HG03159 (cell line): ENCODE results near the gene PDZK1IP1.

Source experiments
- ATAC-seq: cut with Tn5 transposase; IDR thresholded peaks from one replicate; pipeline ENCODE4 v1.9.1; 2021; ENCODE audit warnings: mild to moderate bottlenecking, moderate library complexity; ENCODE audit not compliant: unreplicated experiment

Gene PDZK1IP1, protein sequence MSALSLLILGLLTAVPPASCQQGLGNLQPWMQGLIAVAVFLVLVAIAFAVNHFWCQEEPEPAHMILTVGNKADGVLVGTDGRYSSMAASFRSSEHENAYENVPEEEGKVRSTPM

DNA sequence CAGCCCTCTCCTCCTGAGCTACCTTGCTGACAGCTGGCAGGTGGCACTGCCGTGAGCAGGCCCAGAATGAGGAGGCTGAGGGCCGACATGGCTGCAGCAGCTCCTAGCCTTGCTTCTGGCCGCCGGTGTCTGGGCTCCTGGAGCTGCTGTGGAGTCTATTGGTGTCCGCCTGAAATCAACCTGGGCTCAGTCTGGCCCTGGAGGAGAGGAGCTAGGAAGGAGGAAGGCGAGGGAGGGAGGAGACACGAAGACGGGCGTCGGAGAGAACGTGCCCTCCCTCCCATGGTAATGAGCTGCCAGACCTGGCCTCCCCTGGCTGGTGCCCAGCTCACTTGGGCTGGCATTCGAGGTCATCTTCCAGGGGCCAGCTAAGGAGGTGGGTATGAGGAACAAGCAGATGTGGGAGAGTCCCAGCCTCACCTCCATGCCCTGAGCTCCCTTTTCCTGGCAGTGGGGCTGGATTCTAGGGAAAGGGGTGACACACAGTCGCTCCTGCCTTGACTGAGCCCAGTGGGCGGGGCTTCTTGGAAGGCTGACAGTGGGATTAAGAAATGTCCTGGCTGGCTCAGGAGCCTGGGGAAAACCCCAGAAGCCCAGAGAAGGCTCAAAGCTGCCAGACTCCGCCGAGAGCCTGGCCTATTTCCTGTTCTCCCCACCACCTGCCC, at the start of gene PDZK1IP1:
Gene PDZK1IP1 (minus strand): TSS at position 193 of the 665 bp plus-strand sequence. CDS start 104 bp downstream, at position 89.
- ATAC-seq, result no peak

DNA sequence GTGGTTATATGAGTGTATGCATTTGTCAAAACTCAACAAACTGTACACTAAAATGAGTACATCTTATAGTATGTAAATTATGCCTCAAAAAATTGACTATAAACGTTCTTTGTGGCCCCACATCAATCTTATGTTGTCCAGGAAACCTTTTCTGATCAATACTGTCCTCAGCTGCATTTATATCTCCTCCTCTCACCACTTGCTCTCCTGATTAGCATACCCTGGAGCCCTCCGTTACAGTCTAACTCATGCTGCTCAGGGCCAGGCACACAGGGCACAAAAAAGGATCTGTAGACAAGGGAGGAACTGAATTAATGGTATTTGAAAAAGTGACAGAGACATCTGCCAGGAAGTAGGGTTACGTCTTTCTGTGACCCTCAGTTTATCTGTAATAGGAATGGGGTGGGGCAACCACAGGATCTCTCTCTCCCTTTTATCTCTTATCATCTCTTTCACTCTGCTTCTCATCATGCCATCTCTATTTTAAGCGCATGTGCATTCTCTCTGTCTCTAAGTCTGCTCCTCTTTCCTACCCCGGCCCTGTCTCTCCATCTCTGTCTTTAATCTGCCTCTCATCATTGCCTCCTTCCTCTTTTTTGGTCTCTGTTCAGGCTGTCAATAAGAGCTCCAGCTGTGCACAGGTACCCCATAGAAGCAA, 49.2 kb upstream of the PDZK1IP1 start:
- ATAC-seq, result no peak

DNA sequence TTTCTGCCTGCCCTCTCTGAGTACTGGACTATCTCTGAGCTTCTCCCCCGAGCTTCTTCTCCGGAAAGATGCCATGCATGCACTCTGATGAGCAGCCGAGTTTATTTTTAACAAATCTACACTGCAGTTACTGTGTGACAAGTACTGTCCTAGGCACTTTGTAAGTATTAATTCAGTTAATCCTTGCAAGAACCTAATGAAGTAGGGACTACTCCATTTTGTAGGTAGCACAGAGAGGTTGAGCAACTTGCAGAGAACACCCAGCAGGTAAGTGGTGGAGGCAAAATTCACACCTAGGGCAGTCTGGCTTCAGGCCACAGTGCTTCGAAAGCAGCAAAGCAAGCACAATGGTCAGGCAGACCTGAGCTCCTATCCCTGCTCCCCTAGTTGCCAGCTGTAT, 46.0 kb upstream of the PDZK1IP1 start:
- ATAC-seq, result no peak

DNA sequence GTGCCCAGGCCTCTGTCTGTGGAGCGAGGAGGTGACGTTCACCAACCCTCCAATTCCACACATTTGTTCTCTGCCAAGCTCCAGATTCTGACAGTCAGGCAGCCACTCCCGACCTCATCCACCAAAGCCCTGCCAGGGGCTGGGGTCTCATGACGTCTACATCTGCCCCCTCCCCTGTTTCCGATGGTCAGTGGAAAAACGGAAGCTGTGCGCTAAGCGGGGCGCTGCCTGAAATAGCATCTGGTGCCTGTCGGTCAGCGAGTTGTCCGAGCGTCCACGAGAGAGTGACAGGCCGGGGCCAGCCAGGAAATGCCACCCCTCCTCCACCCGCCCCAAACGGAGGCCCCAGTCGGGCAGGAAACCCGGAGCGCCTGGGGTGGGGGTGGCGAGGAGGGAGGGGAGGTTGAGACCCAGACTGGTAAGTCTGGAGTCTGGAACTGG, 45.4 kb upstream of the PDZK1IP1 start:
- ATAC-seq, result no peak

DNA sequence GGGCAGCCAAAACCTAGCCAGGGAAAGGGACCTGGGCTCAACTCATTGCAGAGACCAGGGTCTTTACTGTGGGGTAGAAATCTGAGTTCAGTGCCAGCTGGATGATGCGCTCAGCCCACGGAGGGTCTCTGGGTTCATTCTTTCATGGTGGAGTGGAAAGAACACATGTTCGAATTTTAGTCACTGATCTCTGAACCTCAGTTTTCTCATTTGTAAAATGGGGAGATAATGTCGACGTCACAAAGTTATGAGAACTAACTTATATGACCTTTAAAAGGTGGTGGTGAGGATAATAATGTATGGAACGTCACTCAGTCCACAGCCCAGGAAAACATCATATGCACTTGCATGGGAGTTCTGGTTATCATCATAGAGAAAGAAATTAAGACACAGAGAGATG, 43.4 kb upstream of the PDZK1IP1 start:
- ATAC-seq, result no peak

DNA sequence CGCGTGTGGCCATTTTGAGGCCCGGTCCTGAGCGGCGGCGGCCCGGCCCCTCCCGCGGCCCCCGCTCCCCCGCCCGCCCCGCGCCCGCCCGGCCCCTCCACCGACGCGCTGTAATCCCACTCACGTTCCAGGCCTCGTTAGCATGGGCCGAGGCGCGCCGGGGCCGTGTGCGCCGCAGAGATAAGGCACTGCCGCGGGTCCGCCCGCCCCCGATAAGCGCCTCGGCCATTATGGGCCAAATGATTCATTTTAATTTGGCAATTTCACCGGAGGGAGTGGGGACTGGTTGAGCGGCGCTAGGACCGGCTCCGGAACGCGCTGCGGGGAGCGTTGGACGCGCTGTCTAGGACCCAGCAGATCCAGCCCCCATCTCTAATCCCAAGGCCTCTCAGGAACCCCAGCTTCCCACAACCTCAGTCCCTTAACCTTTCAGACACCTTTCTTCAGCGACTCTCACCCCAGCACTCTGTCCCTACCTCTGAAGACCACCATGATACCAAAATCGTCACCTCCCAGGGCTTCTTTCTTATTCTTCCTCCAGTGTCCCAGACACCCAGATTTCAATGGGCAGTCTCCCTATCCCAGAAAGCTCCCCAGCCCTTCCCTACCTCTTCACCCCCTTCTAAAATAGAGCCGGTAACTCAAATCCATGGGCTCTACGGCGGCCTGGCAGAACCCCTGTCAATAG, 42.5 kb upstream of the PDZK1IP1 start, which contains the start of gene TAL1:
Gene TAL1 (minus strand): TSS at position 39 of the 688 bp plus-strand sequence. CDS start 6,337 bp downstream, outside the sequence.
- no peak for ATAC-seq

DNA sequence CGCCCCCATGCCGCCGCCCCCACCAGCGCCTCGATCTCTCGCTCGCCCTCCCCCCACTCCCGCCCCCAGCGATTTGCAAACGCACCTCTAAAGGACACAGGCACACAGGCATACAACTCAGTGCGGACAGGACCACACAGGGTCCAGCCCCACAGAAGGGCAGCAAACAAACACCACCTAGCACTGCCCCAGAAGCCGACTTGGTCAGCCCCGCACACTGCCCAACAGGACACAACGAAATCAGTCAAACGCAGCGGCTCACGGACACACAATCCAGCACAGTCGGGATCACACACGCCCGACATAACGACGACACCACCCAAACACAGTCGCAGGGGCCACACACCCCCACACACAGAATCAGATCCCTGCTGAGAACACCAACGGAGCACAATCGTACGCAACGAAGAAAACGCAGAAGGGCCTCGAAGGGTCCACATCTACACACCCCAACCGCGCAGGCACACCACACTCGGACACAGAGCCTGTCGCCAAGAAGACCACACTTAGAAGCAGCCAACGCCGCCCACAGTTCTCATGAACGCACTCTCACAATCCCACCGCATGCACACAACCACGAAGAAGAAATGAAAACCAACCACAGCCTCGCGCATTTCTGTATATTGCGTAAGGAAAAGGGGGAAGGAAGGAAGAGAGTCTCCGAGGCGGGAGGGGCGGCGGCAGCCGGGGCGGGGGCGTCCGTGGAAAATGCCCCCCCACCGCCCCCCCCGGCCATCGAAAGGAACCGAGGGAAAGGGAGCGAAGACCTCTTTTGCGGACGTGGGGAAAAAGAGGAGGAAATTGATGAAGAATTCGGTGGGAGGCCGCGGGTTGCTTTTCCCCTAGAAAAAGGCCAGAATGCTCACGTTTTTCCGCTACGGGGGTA, 41.7 kb upstream of the PDZK1IP1 start:
- no peak for ATAC-seq

DNA sequence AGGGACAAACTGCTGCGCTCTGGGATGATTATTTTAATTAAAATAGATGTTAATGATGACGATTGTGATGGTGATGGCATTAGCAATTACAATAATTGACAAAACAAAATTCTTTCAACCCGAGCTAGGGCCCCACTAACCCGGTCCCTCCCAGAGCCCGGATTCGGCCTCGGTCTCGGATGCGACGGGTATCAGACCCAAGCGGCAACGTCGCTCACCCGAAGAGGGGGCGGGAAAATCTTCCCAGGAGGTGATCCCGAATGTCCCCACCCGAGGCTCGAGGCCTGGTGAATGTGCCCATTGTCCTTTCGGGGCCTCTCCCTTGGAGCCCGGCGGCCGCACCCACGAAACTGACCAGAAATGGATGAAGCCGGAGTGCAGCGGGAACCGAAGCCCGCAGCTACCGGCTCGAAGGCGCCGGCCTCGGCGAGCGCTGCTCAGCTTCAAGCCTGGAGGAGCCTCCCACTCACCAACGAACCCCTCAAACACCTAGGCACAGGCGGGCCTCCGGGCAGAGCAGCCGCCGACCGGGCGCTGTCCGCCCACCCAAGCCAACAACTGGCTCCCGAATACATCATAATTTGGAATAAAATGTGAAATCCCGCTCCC, 41.0 kb upstream of the PDZK1IP1 start:
- ATAC-seq, result no peak

DNA sequence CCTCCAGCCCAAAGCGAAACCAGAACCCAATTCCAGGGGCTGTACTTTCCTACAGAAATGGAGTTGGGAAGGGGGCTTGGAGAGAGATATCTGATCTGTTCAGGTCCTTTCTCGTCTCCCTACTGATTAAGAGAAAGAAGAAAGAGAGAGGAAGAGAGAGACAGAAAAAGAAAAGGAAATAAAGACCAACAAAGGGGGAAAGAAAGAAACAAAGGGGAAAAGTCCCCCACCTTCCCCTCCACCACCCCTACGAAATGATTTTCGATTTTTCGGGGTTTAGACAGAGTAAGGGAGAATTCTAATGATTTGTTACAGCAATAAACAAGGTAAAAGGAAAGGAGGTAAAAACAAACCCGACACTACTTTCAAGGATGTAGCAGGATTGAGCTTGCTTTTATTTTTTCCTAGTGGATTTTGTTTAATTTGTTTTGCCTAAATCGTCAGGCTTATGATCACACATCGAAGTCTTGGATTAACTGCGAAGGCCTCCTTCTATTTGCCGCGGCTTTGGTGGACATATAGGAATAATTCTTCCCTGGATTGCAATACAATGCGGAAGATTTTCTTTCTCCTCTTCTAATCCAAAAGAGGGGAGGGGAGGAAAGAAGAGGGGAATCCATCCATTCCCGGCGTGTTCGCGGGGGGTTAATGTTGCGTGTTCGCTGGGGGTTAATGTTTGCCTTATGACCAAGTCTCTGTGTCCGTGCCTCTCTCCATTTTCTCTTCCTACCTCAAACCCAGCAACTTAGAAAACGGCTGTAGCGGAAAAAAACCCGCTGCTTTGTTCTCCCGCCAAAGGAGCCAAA, 40.3 kb upstream of the PDZK1IP1 start:
- ATAC-seq, result no peak

DNA sequence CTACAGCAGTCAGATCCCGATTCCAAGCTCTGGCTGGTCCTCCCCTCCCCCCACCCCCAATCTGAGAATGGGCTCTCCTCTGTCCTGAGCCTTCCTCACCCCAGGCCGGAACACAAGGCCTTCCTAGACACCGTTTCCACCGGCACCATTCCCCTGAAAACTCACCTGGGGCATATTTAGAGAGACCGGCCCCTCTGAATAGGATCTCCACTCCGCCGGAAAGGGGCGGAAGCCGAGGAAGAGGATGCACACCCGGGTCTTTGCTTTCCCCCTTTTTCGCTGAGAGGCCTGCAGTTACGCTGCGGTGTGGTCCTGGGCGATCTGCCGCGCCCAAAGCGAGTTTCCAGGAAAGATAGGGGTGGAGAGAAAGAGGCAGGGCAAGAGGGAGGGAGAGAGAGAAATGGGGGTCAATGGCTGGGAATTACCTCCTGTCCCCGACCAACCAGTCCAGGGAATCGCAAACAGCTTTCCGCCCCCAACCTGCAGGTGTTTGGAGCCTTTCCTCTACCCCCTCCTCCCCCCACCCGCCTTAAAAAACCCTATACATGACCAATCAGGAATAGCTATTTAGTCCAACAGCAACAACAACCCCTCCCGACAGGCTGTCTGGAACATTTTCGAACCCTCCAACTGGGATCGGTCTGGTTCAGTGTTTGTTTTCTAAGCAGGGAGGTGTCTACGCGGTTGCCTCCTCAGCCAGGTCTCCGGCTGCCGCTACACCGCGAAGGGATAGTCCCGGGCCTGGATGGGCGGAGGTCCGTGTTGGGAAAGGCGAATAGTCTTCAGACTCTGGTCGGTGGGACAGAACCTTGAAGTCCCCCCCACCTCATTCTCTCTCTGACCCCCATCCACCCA, 39.4 kb upstream of the PDZK1IP1 start:
- ATAC-seq, result no peak

DNA sequence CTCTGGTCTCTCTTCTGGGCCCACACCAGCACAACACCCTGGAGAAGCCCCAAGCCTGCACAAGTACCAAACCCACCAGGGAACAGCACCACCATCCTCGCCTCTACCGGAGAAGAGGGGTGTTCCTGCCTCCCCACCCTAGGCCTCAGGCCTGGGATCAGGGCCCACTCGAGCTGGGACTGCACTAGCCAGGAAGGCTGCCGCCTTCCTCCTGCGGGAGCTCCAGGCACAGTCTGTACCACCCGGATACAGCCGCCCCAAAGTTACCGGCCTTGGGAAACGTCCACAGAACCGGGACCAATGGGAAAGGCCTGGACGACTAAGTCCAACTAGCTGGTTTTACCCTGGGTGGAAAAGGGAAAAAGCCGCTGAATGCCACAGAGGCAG, 38.8 kb upstream of the PDZK1IP1 start:
- ATAC-seq, result no peak

DNA sequence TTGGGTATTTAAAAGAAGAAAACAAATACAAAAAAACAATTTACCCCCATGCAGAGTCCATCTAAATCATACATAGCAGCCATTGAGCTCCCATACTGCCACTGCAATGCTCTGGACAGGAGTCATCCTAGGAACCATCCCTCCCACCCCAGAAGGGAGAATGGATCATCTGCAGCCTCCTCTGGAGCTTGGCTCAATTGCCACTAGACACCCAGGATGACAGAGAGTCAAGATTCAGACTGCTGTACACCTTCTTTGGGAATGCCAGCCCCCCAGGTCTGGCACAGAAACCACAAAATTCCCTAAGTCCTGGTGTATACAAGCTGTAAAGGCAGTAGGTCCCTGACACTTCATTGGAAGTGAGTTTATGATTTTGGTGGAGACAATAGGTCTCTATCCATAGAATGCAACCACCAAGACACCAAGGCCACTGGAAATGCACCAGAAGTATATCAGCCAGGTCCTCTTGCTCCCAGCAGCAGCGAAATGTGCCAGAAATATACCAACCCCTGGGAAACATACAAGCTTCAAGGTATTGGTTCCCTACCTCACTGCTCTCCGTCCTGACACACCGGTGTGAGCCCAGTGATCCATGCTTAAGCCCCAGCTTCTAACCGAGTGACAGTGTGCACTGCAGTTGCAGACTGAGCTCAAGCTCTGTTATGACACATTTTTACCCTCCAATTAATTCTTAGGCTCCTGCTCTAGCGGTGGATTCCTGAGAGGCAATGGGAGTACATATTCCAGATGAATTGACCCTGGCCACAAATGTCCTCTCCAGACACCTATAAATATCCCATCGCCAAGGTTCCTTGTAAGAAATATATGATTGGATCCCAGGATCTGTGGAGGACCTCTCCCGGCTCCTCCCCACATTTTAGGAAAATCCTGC, 37.8 kb upstream of the PDZK1IP1 start:
- no peak for ATAC-seq

DNA sequence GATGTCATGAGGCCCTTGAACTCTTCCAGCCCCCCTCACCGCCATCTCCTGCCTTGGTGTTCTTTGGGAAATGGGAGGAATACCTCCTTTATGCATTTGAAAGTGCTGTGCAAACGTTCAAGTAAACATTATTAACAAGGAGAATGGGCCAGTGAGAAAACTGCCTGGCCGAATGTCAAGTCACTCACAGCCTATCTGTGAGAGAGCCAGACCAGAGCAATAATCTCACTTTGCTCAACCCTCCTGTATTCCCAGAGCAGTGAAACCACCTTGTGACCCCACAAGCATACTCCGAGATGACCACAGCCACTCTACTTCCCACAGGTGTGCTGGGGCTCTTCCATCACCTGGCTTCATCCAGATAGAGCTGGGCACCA, 37.0 kb upstream of the PDZK1IP1 start:
- ATAC-seq, result no peak

DNA sequence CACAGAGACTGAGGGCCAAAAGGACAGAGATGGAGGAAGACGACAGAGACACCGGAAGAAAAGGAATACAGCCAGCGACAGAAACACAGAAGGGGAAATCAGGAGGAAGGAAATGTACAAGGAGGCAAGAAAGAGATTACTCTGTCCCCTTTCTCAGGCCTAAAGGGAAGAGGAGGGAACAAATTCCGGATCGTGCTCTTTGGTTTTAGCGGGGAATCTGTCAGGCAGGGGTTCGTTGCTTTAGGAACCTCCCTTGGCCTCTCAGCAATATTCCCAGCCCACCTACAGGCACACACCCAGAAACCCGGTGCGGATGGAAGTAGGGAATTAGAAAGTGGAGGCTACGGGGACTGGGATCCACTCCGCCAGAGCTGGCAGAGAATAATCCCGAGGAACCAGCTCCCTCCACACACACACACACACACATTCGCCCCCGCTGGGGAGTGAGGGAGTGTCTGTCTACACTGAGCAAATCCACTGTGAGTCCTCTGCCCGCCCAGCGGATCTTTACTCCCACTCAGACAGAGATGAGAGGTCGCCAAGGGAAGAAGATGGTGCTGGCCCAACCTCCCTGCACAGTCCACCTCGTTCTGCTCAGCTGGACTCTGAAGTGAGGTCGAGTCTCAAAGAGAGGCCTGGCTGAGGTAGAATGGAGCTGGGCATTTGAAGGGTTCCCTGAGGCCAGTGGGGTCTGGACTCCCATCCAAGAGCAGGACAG, 36.4 kb upstream of the PDZK1IP1 start:
- ATAC-seq, result no peak

DNA sequence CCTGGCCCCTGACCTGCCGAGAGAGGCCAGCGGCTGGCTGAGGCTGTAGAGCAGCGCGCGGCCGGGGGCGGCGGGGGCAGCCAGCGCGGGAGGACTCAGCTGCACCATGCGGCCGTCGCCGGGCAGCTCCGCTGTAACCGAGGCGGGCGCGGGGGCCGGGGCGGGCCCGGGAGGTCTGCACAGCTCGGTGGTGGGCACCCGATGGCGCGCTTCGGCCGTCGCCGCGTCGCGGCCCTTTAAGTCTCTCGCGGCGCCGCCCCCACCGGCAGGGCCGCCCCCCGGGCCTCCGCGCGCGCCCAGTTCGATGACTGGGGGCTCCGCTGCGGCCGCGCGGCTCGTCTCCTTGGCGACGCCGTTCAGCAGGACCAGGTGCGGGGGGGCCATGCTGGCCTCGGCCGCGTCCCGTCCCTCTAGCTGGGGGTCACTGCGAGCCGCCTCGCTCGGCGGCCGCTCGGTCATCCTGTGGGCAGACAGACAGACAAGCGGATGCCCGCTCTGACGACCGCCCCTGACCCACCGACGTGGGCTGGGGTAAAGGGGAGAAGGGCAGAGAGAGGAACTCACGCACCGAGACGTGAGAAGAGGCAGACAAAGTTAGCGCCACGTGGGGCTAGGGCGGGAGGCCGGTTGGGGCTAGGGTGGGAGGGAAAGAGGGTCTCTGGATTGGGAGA, 35.7 kb upstream of the PDZK1IP1 start:
- no peak for ATAC-seq

DNA sequence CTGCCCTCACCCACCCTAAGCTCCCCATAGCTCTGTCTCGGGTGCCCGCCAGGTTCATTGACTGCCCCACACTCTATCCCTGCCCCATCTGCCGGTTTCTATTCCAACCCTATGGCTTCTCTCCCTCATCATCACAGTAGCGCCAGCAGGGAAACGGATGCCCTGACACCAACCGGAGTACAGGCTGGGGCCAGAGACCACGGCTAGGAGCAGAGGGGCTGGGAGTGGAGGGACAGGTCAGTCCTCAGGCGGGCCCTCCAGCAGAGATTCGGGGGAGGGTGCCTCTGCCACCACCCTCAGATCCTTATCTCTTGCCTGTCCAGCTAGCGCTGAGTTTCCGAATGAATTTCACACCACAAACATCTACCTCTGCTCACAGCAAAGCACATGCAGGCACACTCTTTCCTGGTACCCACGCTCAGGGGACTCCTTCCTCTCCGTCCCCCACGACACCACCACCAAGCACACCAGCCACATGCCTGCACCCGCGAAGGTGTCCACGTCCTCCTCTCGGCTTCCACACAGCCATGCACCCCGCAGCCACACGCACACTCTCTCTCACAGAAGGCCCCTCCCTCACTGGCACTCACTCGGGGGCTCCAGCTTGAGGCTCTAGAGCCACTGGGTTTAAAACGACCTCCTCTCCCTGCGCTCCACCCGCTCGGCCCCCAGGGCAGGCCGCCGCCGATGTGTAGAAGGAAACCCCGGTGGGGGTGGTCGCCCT, 35.0 kb upstream of the PDZK1IP1 start:
- no peak for ATAC-seq
